Central memory CD8-positive, alpha-beta T cell (primary cell): Measurements from ENCODE around the gene MUL1.

Experiments
- ATAC-seq: fragments of 150-1000 bp; cut with Tn5 transposase; replicated peaks from 2 replicates; pipeline ENCODE4 v1.10.0; 2022; ENCODE audit warnings: mild to moderate bottlenecking, moderate FRiP score, moderate number of reproducible peaks; ENCODE audit not compliant: poor library complexity, severe bottlenecking; ENCODE audit errors: extremely low read depth
- DNase-seq, 2 donors: peaks; one replicate each; pipeline ENCODE4 v3.0.0; 2021; ENCODE audit warnings: low spot score in 2 of 2
- H3K27ac Mint-ChIP-seq: one replicate; pipeline ENCODE4 v1.8.0; 2022; ENCODE audit warnings: low read depth, mild to moderate bottlenecking, moderate library complexity, mixed read lengths
- H3K27me3 Mint-ChIP-seq: one replicate; pipeline ENCODE4 v1.8.0; 2022; ENCODE audit warnings: mixed read lengths
- H3K36me3 Mint-ChIP-seq: one replicate; pipeline ENCODE4 v1.8.0; 2022; ENCODE audit warnings: mild to moderate bottlenecking, moderate library complexity, mixed read lengths; ENCODE audit not compliant: insufficient read depth
- H3K4me1 Mint-ChIP-seq: one replicate; pipeline ENCODE4 v1.8.0; 2022; ENCODE audit warnings: mixed read lengths
- H3K4me3 Mint-ChIP-seq: one replicate; pipeline ENCODE4 v1.8.0; 2022; ENCODE audit warnings: mild to moderate bottlenecking, moderate library complexity, mixed read lengths
- H3K9me3 Mint-ChIP-seq: one replicate; pipeline ENCODE4 v1.8.0; 2022; ENCODE audit warnings: mixed read lengths

Gene MUL1, protein sequence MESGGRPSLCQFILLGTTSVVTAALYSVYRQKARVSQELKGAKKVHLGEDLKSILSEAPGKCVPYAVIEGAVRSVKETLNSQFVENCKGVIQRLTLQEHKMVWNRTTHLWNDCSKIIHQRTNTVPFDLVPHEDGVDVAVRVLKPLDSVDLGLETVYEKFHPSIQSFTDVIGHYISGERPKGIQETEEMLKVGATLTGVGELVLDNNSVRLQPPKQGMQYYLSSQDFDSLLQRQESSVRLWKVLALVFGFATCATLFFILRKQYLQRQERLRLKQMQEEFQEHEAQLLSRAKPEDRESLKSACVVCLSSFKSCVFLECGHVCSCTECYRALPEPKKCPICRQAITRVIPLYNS

DNA sequence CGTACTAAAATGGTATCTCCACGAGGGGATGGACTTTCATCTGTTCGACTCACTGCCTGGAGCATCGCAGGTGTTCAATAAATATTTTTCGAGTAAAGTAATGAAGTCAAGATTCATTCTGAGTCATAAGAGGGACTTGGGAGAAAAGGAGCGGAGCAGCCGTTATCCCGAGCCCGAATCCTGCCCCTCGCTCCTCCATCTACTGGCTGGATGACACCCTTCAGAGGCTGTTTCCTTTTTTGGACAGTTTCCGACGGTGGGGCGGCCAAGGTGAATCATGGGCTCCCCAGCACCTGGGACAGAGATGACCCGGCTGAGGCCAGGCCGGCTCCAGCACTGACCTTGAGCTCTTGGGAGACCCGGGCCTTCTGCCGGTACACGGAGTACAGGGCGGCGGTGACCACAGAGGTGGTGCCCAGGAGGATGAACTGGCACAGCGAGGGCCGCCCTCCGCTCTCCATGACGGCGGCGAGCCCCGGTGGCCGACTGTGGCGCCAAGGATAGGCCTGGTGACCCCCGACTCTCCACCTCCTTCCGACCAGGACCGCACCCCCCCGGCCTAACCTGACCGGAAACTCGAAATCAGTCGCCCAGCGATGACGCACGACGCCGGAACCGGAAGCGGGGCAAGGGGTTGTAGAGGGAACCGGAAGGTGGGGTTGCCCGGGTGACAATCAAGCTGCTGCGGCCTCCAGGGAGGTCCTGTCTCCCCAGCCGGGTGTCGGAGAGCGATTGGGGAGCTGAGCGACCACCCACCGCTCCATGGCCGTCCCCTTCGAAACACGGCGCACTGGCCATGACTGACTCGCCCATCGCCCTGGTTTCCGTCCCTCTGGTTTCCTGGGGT is at the start of gene MUL1:
MUL1 (minus strand) TSS at position 588 of the 847 bp plus-strand sequence; CDS start at position 461, 127 bp downstream.
- Mint-ChIP-seq H3K4me1 (peaks cover 24% of the 10 kb centered on the region), H3K9me3 (no peaks in the 10 kb centered on the region), H3K27me3 (peaks cover 5% of the 10 kb centered on the region), H3K4me3 (peak within 1 kb of the TSS; percentile 85), H3K36me3 (peaks cover 16% of the 10 kb centered on the region), H3K27ac (peak within 1 kb of the TSS; percentile 91)
- ATAC-seq (peak; percentile 96), DNase-seq (peak; percentile 89 to 91)

DNA sequence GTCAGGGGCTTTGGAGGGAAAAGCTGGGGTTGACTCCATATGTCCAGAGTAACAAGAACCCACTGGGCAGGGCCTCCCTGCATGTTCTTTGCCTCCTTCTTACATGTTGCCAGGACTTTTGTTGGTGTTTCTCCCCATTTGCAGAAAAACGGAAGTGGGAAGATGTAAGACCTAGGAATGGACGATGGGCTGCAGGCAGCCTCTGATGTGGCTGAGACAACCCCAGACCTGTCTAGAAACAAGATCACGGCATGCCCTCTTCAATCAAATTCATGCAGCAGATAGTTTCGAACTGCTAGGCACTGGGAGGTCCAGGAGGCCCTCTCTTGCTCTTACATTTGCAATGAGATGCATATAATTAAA is 47.8 kb upstream of the MUL1 start:
- H3K27me3 Mint-ChIP-seq = peaks cover 34% of the 10 kb centered on the region
- DNase-seq (no peak), ATAC-seq (no peak)
- H3K36me3 Mint-ChIP-seq = no peaks in the 10 kb centered on the region
- H3K9me3 Mint-ChIP-seq = no peaks in the 10 kb centered on the region
- no peak overlapping the region for H3K27ac Mint-ChIP-seq
- no peaks in the 10 kb centered on the region for H3K4me1 Mint-ChIP-seq
- H3K4me3 Mint-ChIP-seq = no peak overlapping the region

DNA sequence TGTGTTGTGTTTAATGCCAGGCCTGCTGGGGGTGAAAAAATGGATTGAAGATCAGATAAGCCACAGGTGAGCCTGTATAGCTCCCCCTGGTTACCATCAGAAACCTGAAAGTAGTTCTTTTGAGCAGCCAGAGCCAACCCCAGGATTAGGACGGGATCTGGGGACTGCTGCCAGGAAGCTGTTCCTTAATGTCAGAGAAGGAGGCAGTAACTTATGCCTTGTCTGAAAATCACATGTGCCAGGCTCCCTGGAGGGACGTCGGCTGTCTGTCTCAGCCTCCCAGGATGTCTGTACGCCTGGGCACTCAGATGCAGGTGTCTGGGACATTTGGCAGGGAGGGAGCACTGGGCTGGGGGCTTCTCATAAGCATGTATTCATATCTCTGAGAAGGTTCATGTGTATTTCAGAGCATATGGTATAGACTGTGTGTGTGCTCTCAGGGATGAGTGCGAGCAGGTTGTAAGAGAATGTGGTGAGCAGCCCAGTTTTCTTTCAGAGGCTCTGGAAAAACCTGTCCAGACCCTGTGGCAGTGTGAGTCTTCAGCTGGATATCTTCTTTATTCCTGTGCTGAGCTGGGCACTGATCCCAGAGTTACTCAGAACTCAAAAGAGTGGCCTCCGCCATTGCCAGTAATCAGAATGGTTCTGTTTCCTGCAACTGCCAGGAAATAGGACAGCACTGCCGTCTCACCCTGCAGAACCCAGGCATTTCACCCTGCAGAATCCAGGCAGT is 47.2 kb upstream of the MUL1 start:
- no peaks in the 10 kb centered on the region for H3K36me3 Mint-ChIP-seq
- no peaks in the 10 kb centered on the region for H3K9me3 Mint-ChIP-seq
- H3K27me3 Mint-ChIP-seq = peaks cover 29% of the 10 kb centered on the region
- ATAC-seq = no peak
- H3K27ac Mint-ChIP-seq = no peak overlapping the region
- H3K4me3 Mint-ChIP-seq = no peak overlapping the region
- DNase-seq = no peak
- no peaks in the 10 kb centered on the region for H3K4me1 Mint-ChIP-seq

DNA sequence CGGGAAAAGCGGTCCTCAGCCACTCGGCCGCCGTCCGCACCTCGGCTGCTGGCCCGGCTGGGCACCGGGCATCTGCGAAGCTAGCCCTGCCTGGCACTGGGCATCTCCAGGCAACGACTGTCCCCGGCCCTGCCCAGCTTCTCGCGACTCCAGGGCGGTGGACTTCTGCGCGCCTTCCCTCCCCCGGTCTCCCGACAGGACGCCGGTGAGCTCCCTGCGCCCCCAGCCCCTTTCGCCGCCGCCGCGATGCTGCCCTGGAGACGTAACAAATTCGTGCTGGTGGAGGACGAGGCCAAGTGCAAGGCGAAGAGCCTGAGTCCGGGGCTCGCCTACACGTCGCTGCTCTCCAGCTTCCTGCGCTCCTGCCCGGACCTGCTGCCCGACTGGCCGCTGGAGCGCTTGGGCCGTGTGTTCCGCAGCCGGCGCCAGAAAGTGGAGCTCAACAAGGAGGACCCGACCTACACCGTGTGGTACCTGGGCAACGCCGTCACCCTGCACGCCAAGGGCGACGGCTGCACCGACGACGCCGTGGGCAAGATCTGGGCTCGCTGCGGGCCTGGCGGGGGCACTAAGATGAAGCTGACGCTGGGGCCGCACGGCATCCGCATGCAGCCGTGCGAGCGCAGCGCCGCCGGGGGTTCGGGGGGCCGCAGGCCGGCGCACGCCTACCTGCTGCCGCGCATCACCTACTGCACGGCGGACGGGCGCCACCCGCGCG is 44.9 kb upstream of the MUL1 start:
- no peaks in the 10 kb centered on the region for H3K9me3 Mint-ChIP-seq
- DNase-seq (no peak), ATAC-seq (no peak)
- peaks cover 28% of the 10 kb centered on the region for H3K27me3 Mint-ChIP-seq
- H3K36me3 Mint-ChIP-seq = no peaks in the 10 kb centered on the region
- no peak overlapping the region for H3K27ac Mint-ChIP-seq
- H3K4me1 Mint-ChIP-seq = no peaks in the 10 kb centered on the region
- H3K4me3 Mint-ChIP-seq = no peak overlapping the region

GRCh38 chr1:20551945-20552727 is 44.2 kb upstream of the MUL1 start, which contains the start of gene FAM43B:
Gene FAM43B (plus strand): TSS chr1:20552573. CDS start chr1:20552974, 401 bp downstream.
- no peaks in the 10 kb centered on the region for H3K36me3 Mint-ChIP-seq
- no peaks in the 10 kb centered on the region for H3K9me3 Mint-ChIP-seq

DNA sequence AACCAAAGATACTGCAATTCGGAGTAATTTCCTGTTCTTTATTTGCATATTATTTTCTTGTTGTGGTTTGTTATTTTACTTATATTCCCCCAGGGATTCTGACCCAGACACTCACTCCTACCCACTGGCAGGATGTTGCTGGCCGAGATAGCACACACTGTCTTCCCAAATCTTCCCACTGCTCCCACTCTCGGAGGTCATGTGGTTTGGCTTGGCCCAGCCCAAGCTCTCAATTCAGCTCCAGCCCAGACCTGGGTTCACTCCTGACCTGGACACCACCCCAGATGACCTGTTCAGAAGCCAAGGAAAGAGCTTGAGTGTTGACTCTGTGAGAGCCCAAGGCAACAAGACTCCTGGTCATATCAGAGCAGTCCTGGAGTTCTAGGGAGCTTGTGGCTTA is 43.2 kb upstream of the MUL1 start:
- DNase-seq = no peak
- no peaks in the 10 kb centered on the region for H3K4me1 Mint-ChIP-seq
- ATAC-seq = no peak
- H3K4me3 Mint-ChIP-seq = no peak overlapping the region
- no peak overlapping the region for H3K27ac Mint-ChIP-seq
- H3K9me3 Mint-ChIP-seq = no peaks in the 10 kb centered on the region
- H3K27me3 Mint-ChIP-seq = peaks cover 40% of the 10 kb centered on the region
- no peaks in the 10 kb centered on the region for H3K36me3 Mint-ChIP-seq

More at GRCh38 chr1:20551945-20552727, 44.2 kb upstream of the MUL1 start, which contains the start of gene FAM43B:
- Mint-ChIP-seq H3K4me1 (no peaks in the 10 kb centered on the region), H3K4me3 (no peak within 1 kb of the TSS), H3K27ac (no peak within 1 kb of the TSS), H3K27me3 (peaks cover 32% of the 10 kb centered on the region)
- ATAC-seq (no peak), DNase-seq (no peak)

- peaks cover 63% of the 10 kb centered on the region for H3K27me3 Mint-ChIP-seq
- ATAC-seq = no peak
These were observed 38.7 kb upstream of the MUL1 start for GRCh38 chr1:20546637-20547036.

GRCh38 chr1:20540281-20540680 is 32.3 kb upstream of the MUL1 start:
- Mint-ChIP-seq H3K27ac (no peak overlapping the region), H3K9me3 (no peaks in the 10 kb centered on the region), H3K4me3 (no peak overlapping the region), H3K36me3 (no peaks in the 10 kb centered on the region), H3K4me1 (no peaks in the 10 kb centered on the region), H3K27me3 (peaks cover 74% of the 10 kb centered on the region)
- no peak for ATAC-seq
- DNase-seq = no peak

More at GRCh38 chr1:20546637-20547036, 38.7 kb upstream of the MUL1 start:
- no peak overlapping the region for H3K27ac Mint-ChIP-seq
- no peaks in the 10 kb centered on the region for H3K9me3 Mint-ChIP-seq
- DNase-seq = no peak
- H3K36me3 Mint-ChIP-seq = no peaks in the 10 kb centered on the region
- H3K4me3 Mint-ChIP-seq = no peak overlapping the region
- H3K4me1 Mint-ChIP-seq = no peaks in the 10 kb centered on the region

DNA sequence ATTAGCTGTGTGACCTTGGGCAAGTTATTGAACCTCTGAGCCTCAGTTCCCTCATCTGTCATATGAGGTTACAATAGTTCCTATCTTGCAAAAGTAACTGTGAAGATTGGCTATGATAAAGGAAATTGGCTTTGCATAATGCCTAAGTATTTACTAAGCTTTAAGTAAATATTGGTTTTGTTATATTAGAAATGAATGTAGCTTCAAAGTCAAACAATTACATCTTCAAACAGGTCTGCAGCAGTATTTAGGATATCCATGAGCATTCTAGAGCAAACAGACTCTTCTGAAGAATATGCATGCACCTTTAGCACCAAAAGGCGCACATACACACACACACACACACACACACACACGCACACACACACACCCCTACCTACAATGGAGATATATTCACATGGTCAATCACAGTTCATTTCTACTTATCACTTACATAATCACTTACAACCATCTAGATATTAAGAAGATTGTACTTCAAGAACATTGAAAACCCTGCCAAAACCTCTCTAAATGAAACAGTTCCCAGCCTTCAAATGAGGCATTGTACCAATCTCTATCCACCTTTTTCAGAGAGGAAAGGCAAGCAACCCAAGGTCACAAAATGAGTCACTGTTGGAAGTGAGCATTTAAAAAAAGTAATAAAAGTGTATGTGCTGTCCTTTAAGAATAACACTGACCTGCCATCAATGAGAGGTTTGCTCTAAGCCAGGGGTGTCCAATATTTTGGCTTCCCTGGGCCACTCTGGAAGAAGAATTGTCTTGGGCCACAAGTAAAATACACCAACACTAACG is 31.0 kb upstream of the MUL1 start:
- H3K27me3 Mint-ChIP-seq = peaks cover 74% of the 10 kb centered on the region
- DNase-seq (no peak), ATAC-seq (no peak)
- no peaks in the 10 kb centered on the region for H3K36me3 Mint-ChIP-seq
- no peak overlapping the region for H3K4me3 Mint-ChIP-seq
- no peaks in the 10 kb centered on the region for H3K4me1 Mint-ChIP-seq
- H3K27ac Mint-ChIP-seq = no peak overlapping the region
- H3K9me3 Mint-ChIP-seq = no peaks in the 10 kb centered on the region

GRCh38 chr1:20538227-20538626 is 30.3 kb upstream of the MUL1 start:
- no peaks in the 10 kb centered on the region for H3K9me3 Mint-ChIP-seq
- H3K27ac Mint-ChIP-seq = no peak overlapping the region
- no peaks in the 10 kb centered on the region for H3K4me1 Mint-ChIP-seq
- ATAC-seq = no peak
- DNase-seq = no peak
- H3K4me3 Mint-ChIP-seq = no peak overlapping the region
- H3K36me3 Mint-ChIP-seq = no peaks in the 10 kb centered on the region
- peaks cover 75% of the 10 kb centered on the region for H3K27me3 Mint-ChIP-seq
